Activated naive CD4-positive, alpha-beta T cell treated with anti-CD3 and anti-CD28 coated beads, Interleukin-2, amount 50 U/mL, for 72 hours (primary cell): ENCODE results near the gene ULBP1. TPM values are rescaled to one million over a fixed set of nuclear protein-coding genes. Genes with fewer than 3 reads are reported as not detected.
"Not testable (repeated sequence)": the region's sequence is repeated elsewhere in the genome, so short reads cannot be mapped to it uniquely, and the experiment has no call there.

ENCODE experiments used
- ATAC-seq, 2 donors: fragments of 150-1000 bp; cut with Tn5 transposase; 2 replicates each; pipeline ENCODE4 v1.10.0; 2021; ENCODE audit warnings: mild to moderate bottlenecking in 2 of 2, moderate library complexity in 2 of 2
- DNase-seq, 2 donors: peaks; one replicate each; pipeline ENCODE4 v3.0.0; 2021 to 2022; ENCODE audit warnings: low spot score in 2 of 2
- H3K27ac Mint-ChIP-seq, 2 donors: one replicate each; pipeline ENCODE4 v1.8.0; 2022; ENCODE audit warnings: mild to moderate bottlenecking in 2 of 2, mixed read lengths in 2 of 2
- H3K36me3 Mint-ChIP-seq, 2 donors: one replicate each; pipeline ENCODE4 v1.8.0; 2022; ENCODE audit warnings: mixed read lengths in 2 of 2
- H3K9me3 Mint-ChIP-seq, 2 donors: one replicate each; pipeline ENCODE4 v1.8.0; 2022; ENCODE audit warnings: mixed read lengths in 2 of 2
- total RNA-seq, 2 donors: library from RNA; stranded (reverse); gene quantifications; one replicate each; pipeline ENCODE4 v1.2.3, GENCODE V29; 2022

The ULBP1 gene
- total RNA-seq, 2 donors from 2014 or later: 0.77 to 0.99 TPM

- Mint-ChIP-seq H3K9me3 (no peaks in the 10 kb centered on the region), H3K36me3 (peaks cover 0 to 1% of the 10 kb centered on the region in 2 donors), H3K27ac (no peak overlapping the region)
- ATAC-seq: no peak
- no peak for DNase-seq
These were observed 55.3 kb downstream of the ULBP1 start for GRCh38 chr6:150018846-150019580.

DNA sequence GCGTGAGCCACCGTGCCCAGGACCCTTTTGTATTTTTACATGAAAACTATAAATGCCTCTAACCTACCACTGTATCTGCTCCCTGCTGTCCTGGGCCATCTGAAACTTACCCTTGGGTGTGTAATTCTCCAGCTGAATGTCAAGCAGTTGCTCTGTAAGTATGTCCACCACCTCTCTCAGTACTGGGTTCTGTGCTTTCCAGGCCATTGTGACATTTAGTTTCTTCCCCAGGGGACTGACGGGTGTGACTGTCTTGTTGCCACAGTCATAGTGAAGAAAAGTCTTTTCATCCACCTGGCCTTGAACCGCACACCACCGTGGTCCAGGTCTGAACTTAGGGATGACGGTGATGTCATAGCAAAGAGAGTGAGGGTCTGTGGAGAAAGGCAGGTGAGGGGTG is 58.1 kb downstream of the ULBP1 start:
- not testable (repeated sequence) for ATAC-seq, H3K36me3 Mint-ChIP-seq, DNase-seq, H3K27ac Mint-ChIP-seq, H3K9me3 Mint-ChIP-seq

Other genes starting within 250 kb of the ULBP1 start
- 10 to 100 TPM; 21.9 to 29.4 TPM for gene LATS1, start 245.8 kb upstream of the ULBP1 start, total RNA-seq
- 10 to 100 TPM; 77.1 to 98.5 TPM for gene NUP43, start 217.4 kb upstream of the ULBP1 start, total RNA-seq
- 10 to 100 TPM; 70.7 to 86.9 TPM for gene PCMT1, start 214.2 kb upstream of the ULBP1 start, total RNA-seq
- 1 to 10 TPM; 3.6 to 4.1 TPM for gene LRP11, start 99.6 kb upstream of the ULBP1 start, total RNA-seq
- gene RAET1E, start 65.8 kb upstream of the ULBP1 start, total RNA-seq: under 1 TPM in 1 of 2 donors, not detected in 1; 0.11 TPM
- gene RAET1G, start 40.8 kb upstream of the ULBP1 start, total RNA-seq: not detected
- gene ULBP2, start 21.9 kb upstream of the ULBP1 start, total RNA-seq: under 1 TPM; 0.18 to 0.66 TPM
- not detected for gene RAET1L, start 61.6 kb downstream of the ULBP1 start, total RNA-seq
- gene ULBP3, start 105.2 kb downstream of the ULBP1 start, total RNA-seq: not detected
- under 1 TPM in 1 of 2 donors, not detected in 1; 0.16 TPM for gene PPP1R14C, start 179.1 kb downstream of the ULBP1 start, total RNA-seq